ENCODE measurements around the gene CDH23. TPM values are rescaled to one million over a fixed set of nuclear protein-coding genes. Genes with fewer than 3 reads are reported as not detected.
A peak's percentile ranks its signal among the peaks of the same experiment; 100 is the strongest.
"Not testable (repeated sequence)": the region's sequence is repeated elsewhere in the genome, so short reads cannot be mapped to it uniquely, and the experiment has no call there.

The CDH23 gene
- total RNA-seq, 6 donors from 2014 or later, result 4.7 to 29.3 (median 10.4) TPM

DNA sequence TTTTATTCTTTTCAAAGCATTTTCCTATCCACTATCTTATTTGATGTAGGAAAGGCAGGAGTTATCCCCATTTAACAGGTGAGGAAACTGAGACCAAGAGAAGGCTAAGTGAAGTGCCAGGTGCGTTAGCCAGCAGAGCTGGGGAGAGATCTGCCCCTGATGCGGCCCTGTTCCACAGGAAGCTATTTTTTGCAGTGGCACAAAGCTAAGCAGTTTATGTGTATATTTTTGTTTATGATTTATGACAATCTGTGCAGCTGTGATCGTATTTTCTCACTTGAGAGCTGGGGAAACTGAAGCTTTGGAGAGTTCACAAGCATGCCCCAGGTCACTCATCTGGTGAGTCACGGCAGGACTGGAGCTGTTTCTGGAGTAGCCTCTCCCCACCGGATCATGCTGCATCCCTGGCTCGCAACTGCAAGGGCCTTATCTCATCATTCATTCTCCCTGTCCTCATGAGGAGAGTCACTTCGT, 38.9 kb upstream of the CDH23 start:
- TF ChIP-seq POLR2A (IDR thresholded peaks at IDR 0.05), result no peak
- no peak for TF ChIP-seq EP300 (IDR thresholded peaks at IDR 0.05)
- TF ChIP-seq, protein P1, sequence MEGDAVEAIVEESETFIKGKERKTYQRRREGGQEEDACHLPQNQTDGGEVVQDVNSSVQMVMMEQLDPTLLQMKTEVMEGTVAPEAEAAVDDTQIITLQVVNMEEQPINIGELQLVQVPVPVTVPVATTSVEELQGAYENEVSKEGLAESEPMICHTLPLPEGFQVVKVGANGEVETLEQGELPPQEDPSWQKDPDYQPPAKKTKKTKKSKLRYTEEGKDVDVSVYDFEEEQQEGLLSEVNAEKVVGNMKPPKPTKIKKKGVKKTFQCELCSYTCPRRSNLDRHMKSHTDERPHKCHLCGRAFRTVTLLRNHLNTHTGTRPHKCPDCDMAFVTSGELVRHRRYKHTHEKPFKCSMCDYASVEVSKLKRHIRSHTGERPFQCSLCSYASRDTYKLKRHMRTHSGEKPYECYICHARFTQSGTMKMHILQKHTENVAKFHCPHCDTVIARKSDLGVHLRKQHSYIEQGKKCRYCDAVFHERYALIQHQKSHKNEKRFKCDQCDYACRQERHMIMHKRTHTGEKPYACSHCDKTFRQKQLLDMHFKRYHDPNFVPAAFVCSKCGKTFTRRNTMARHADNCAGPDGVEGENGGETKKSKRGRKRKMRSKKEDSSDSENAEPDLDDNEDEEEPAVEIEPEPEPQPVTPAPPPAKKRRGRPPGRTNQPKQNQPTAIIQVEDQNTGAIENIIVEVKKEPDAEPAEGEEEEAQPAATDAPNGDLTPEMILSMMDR (IDR thresholded peaks at IDR 0.05), result no peak
- TF ChIP-seq POLR2AphosphoS5 (IDR thresholded peaks at IDR 0.05), result no peak
- Histone ChIP-seq H3K36me3 (peaks cover 3 to 50% (median 19%) of the 10 kb centered on the region in 4 donors), H3K9me3 (no peaks in the 10 kb centered on the region), H3K4me3 (no peak overlapping the region), H3K4me1 (no peaks in the 10 kb centered on the region), H3K27me3 (no peaks in the 10 kb centered on the region), H3K27ac (no peak overlapping the region)
- 72 to 74% methylated on average over 7 of the region's 7 CpGs for WGBS, 2 donors
- no peak for DNase-seq
- ATAC-seq (ENCODE audit: low FRiP score in 2 of 2), result peak in 1 of 2 donors; percentile 73

DNA sequence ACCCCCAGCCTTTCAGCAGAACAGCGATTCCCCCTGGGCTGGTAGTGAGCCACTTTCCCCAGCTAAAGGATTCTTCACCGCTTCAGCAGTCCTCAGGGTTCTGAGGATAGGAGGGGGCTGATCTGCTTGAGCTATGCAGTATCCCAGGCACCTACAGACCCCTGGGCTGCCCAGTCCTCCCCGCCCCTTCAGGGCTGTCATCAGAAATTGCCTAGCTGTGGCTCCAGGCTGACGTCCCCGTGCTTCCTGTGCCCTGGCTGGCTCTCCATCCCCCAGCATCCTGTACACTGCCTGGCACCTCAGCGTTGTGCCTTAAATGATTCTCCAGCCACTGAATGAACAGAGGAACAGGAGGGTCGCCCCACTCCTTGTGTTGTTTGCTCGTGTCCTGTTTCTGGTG, 38.4 kb upstream of the CDH23 start:
- no peak overlapping the region for H3K4me3 ChIP-seq
- peak overlapping the region in 1 of 4 donors; percentile 23 for H3K27ac ChIP-seq
- ATAC-seq (ENCODE audit: low FRiP score in 2 of 2) (no peak), DNase-seq (no peak)
- H3K9me3 ChIP-seq, result no peaks in the 10 kb centered on the region
- H3K27me3 ChIP-seq, result no peaks in the 10 kb centered on the region
- TF ChIP-seq POLR2A (IDR thresholded peaks at IDR 0.05) (no peak), EP300 (IDR thresholded peaks at IDR 0.05) (no peak), POLR2AphosphoS5 (IDR thresholded peaks at IDR 0.05) (no peak)
- TF ChIP-seq, protein P1 (IDR thresholded peaks at IDR 0.05), result no peak
- H3K4me1 ChIP-seq, result no peaks in the 10 kb centered on the region
- 77 to 78% methylated on average over 5 to 8 of the region's 8 CpGs for WGBS, 2 donors
- H3K36me3 ChIP-seq, result peaks cover 3 to 53% (median 19%) of the 10 kb centered on the region in 4 donors

DNA sequence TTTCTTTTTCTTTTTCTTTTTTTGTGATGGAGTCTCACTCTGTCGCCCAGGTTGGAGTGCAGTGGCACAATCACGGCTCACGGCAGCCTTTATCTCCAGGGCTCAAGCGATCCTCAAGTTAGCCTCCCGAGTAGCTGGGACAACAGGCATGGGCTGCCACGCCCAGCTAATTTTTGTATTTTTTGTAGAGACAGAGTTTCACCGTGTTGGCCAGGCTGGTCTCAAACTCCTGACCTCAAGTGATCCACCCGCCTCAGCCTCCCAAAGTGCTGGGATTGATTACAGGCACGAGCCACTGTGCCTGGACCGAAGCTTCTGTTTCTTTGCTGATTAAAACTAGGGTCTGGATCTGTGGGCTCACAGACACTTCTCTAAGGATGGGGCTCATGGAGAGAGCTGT, 37.8 kb upstream of the CDH23 start:
- H3K9me3 ChIP-seq, DNase-seq, H3K4me1 ChIP-seq, H3K27me3 ChIP-seq, H3K4me3 ChIP-seq: not testable (repeated sequence)
- peak in 1 of 2 donors; percentile 5 for ATAC-seq (ENCODE audit: low FRiP score in 2 of 2)
- Histone ChIP-seq H3K27ac (peak overlapping the region in 2 of 4 donors; percentile 23 to 47), H3K36me3 (peaks cover 3 to 53% (median 19%) of the 10 kb centered on the region in 4 donors)
- 87 to 91% methylated on average over 10 of the region's 10 CpGs for WGBS, 2 donors

DNA sequence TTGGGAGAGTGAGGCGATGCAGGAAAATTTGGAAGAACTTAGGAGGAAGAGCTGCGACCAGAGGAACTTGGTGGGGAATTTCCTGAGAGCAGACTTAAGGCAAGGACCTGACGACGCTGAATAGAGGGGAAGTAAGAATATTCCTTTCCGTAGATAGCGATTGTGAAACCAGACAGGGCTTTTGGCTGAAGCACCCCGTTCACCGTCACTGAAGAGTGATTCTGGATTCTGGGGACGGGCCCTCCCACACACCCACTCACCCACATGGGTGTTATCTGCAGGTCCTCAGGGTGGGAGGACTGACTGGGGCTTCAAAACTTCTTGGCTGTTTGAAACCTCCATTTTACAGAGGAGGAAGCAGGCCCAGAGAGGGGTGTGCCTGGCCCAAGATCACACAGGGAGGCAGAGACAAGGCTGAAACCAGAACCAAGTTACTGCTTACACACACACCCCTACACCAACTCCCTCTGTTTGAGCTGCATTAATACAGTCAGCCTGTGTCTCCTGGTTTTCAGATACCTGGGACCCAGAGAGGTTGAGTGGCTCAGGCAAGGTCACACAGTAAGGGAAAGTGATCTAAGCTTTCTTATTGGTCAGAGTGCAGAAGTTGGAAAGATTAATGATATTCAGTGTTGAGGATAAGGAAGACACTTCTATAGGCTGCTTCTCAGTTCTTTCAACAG, 37.2 kb upstream of the CDH23 start:
- DNase-seq, result no peak
- Histone ChIP-seq H3K27ac (peak overlapping the region in 2 of 4 donors; percentile 23 to 47), H3K9me3 (no peaks in the 10 kb centered on the region), H3K4me1 (no peaks in the 10 kb centered on the region), H3K4me3 (no peak overlapping the region), H3K27me3 (no peaks in the 10 kb centered on the region), H3K36me3 (peaks cover 3 to 53% (median 19%) of the 10 kb centered on the region in 4 donors)
- TF ChIP-seq, protein P1 (IDR thresholded peaks at IDR 0.05), result no peak
- TF ChIP-seq EP300 (IDR thresholded peaks at IDR 0.05) (no peak), POLR2AphosphoS5 (IDR thresholded peaks at IDR 0.05) (no peak), POLR2A (IDR thresholded peaks at IDR 0.05) (no peak)
- ATAC-seq (ENCODE audit: low FRiP score in 2 of 2), result peak; percentile 35 to 86
- 66 to 69% methylated on average over 8 to 9 of the region's 9 CpGs for WGBS, 2 donors

DNA sequence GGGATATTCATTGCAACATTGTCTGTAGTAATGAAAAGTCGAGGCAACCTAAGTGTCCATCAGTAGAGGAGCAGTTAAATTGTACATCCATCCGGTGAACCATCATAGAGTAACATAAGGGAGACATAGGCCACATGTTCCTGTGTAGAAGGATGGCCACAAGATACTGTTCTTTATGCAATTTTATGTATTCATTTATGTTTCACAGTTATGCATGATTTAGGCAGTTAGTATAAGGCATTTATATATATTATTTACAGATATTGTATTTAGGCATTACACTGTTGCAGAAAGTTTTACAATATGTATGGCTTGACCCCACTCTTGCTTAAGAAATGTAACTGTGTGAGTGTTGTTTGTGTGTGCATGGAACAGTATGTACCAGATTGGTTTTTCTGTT, 36.0 kb upstream of the CDH23 start:
- H3K27ac ChIP-seq, result no peak overlapping the region
- ATAC-seq (ENCODE audit: low FRiP score in 2 of 2) (no peak), DNase-seq (no peak)
- no peak overlapping the region for H3K4me3 ChIP-seq
- H3K36me3 ChIP-seq, result peaks cover 3 to 53% (median 19%) of the 10 kb centered on the region in 4 donors
- 83 to 95% methylated on average over 2 of the region's 2 CpGs for WGBS, 2 donors
- no peaks in the 10 kb centered on the region for H3K4me1 ChIP-seq
- H3K9me3 ChIP-seq, result no peaks in the 10 kb centered on the region
- no peaks in the 10 kb centered on the region for H3K27me3 ChIP-seq
- TF ChIP-seq POLR2AphosphoS5 (IDR thresholded peaks at IDR 0.05) (no peak), EP300 (IDR thresholded peaks at IDR 0.05) (no peak), POLR2A (IDR thresholded peaks at IDR 0.05) (no peak)
- TF ChIP-seq, protein P1 (IDR thresholded peaks at IDR 0.05), result no peak

Data from upper lobe of left lung (tissue), 6 donors.